Endometrial microvascular endothelial cells (primary cell): ENCODE measurements around the gene S100A7A. TPM values are rescaled to one million over a fixed set of nuclear protein-coding genes. Genes with fewer than 3 reads are reported as not detected.
"Not testable (repeated sequence)": the region's sequence is repeated elsewhere in the genome, so short reads cannot be mapped to it uniquely, and the experiment has no call there.

ENCODE experiments used
- in situ Hi-C: cut with HindIII; loops from 2 replicates; pipeline ENCODE4 v1.10.0; 2017; ENCODE audit warnings: low sequenced_read_pairs, low pct_unique_long_range_greater_than_20kb; ENCODE audit errors: inconsistent ontology term
- total RNA-seq: library from RNA; depleted of rRNA; stranded (reverse); fragments of >200 nt; gene quantifications from one replicate; pipeline ENCODE4 v1.2.3, GENCODE V29; 2015; ENCODE audit errors: inconsistent ontology term

The S100A7A gene
- total RNA-seq, 1 donor from 2014 or later, result not detected

- in situ Hi-C loops, result no loop called here
These were observed 23.0 kb downstream of the S100A7A start for GRCh38 chr1:153439273-153439672.

- in situ Hi-C loops, result no loop called here
These were observed 25.0 kb downstream of the S100A7A start for GRCh38 chr1:153441238-153441755.

- in situ Hi-C loops, result no loop called here
These were observed 27.2 kb downstream of the S100A7A start for GRCh38 chr1:153443486-153443885.

- in situ Hi-C loops, result no loop called here
These were observed 27.8 kb downstream of the S100A7A start for GRCh38 chr1:153444078-153444477.

- in situ Hi-C loops, result no loop called here
These were observed 31.3 kb downstream of the S100A7A start for GRCh38 chr1:153447498-153448170.

- in situ Hi-C loops, result not testable (repeated sequence)
These were observed 32.5 kb downstream of the S100A7A start for GRCh38 chr1:153448851-153449250.

GRCh38 chr1:153456396-153456795 lies 40.1 kb downstream of the S100A7A start:
- in situ Hi-C loops, result no loop called here

GRCh38 chr1:153459655-153460054 lies 43.3 kb downstream of the S100A7A start:
- in situ Hi-C loops, result no loop called here

GRCh38 chr1:153460551-153460950 lies 44.2 kb downstream of the S100A7A start, which contains the start of gene S100A7:
TSS of gene S100A7 (minus strand) at chr1:153460651. CDS start at chr1:153459013, 1,638 bp downstream.
- in situ Hi-C loops, result no loop called here

- in situ Hi-C loops, result not testable (repeated sequence)
These were observed 46.4 kb downstream of the S100A7A start for GRCh38 chr1:153462741-153463140.

GRCh38 chr1:153465811-153466636 lies 49.7 kb downstream of the S100A7A start:
- in situ Hi-C loops, result no loop called here

- in situ Hi-C loops, result no loop called here
These were observed 50.6 kb downstream of the S100A7A start for GRCh38 chr1:153466908-153467307.

GRCh38 chr1:153470707-153471106 lies 54.4 kb downstream of the S100A7A start:
- in situ Hi-C loops, result no loop called here

Other genes with a start within 250 kb of the S100A7A start
- not detected for gene LELP1, start 213.1 kb upstream of the S100A7A start, total RNA-seq
- gene PRR9, start 198.9 kb upstream of the S100A7A start, total RNA-seq, result not detected
- gene LORICRIN, start 156.8 kb upstream of the S100A7A start, total RNA-seq, result not detected
- not detected for gene PGLYRP3, start 103.6 kb upstream of the S100A7A start, total RNA-seq
- not detected for gene PGLYRP4, start 67.7 kb upstream of the S100A7A start, total RNA-seq
- not detected for gene S100A9, start 58.7 kb upstream of the S100A7A start, total RNA-seq
- gene S100A12, start 40.9 kb upstream of the S100A7A start, total RNA-seq, result not detected
- gene S100A8, start 25.4 kb upstream of the S100A7A start, total RNA-seq, result not detected
- not detected for gene S100A7, start 44.1 kb downstream of the S100A7A start, total RNA-seq
- gene S100A6, start 119.5 kb downstream of the S100A7A start, total RNA-seq, result 690 TPM
- not detected for gene S100A5, start 124.4 kb downstream of the S100A7A start, total RNA-seq
- gene S100A4, start 129.3 kb downstream of the S100A7A start, total RNA-seq, result 9.4 TPM
- gene S100A3, start 132.7 kb downstream of the S100A7A start, total RNA-seq, result 3.7 TPM
- 3.5 TPM for gene S100A2, start 149.3 kb downstream of the S100A7A start, total RNA-seq
- 892 TPM for gene S100A16, start 196.6 kb downstream of the S100A7A start, total RNA-seq
- not detected for gene S100A14, start 199.8 kb downstream of the S100A7A start, total RNA-seq
- gene S100A13, start 211.0 kb downstream of the S100A7A start, total RNA-seq, result 75.1 TPM
- not detected for gene S100A1, start 211.9 kb downstream of the S100A7A start, total RNA-seq
- gene CHTOP, start 217.5 kb downstream of the S100A7A start, total RNA-seq, result 28.2 TPM
- 68.6 TPM for gene SNAPIN, start 242.2 kb downstream of the S100A7A start, total RNA-seq